Fibroblast of skin of abdomen (primary cell): ENCODE measurements around the gene GABBR2.
"Not testable (repeated sequence)": the region's sequence is repeated elsewhere in the genome, so short reads cannot be mapped to it uniquely, and the experiment has no call there.

Source experiments
- DNase-seq: peaks from one replicate; pipeline ENCODE4 v3.0.0-alpha.2; 2013

GABBR2 gene

GRCh38 chr9:98468567-98469239 is 240.0 kb downstream of the GABBR2 start:
- no peak for DNase-seq

- no peak for DNase-seq
Observed at GRCh38 chr9:98465799-98466198, 242.9 kb downstream of the GABBR2 start.

GRCh38 chr9:98464156-98464690 is 244.5 kb downstream of the GABBR2 start:
- not testable (repeated sequence) for DNase-seq

- DNase-seq, result no peak
Observed at GRCh38 chr9:98462310-98462709, 246.4 kb downstream of the GABBR2 start.

GRCh38 chr9:98460704-98461103 is 248.0 kb downstream of the GABBR2 start:
- no peak for DNase-seq

- DNase-seq, result peak; percentile 64
Observed at GRCh38 chr9:98457726-98458370, 250.9 kb downstream of the GABBR2 start.

GRCh38 chr9:98456156-98456613 is 252.6 kb downstream of the GABBR2 start:
- DNase-seq, result no peak

GRCh38 chr9:98455256-98456155 is 253.2 kb downstream of the GABBR2 start:
- DNase-seq, result peak; percentile 28

- peak; percentile 18 for DNase-seq
Observed at GRCh38 chr9:98453589-98454311, 255.0 kb downstream of the GABBR2 start.

GRCh38 chr9:98451576-98451975 is 257.2 kb downstream of the GABBR2 start:
- DNase-seq, result no peak

GRCh38 chr9:98450496-98450895 is 258.2 kb downstream of the GABBR2 start:
- peak; percentile 63 for DNase-seq

- DNase-seq, result peak; percentile 49
Observed at GRCh38 chr9:98449871-98450270, 258.9 kb downstream of the GABBR2 start.

- DNase-seq, result no peak
Observed at GRCh38 chr9:98445576-98445975, 263.2 kb downstream of the GABBR2 start.

GRCh38 chr9:98444601-98445000 is 264.1 kb downstream of the GABBR2 start:
- no peak for DNase-seq

- no peak for DNase-seq
Observed at GRCh38 chr9:98442541-98442940, 266.2 kb downstream of the GABBR2 start.

- no peak for DNase-seq
Observed at GRCh38 chr9:98442114-98442513, 266.6 kb downstream of the GABBR2 start.

GRCh38 chr9:98438666-98439065 is 270.1 kb downstream of the GABBR2 start:
- no peak for DNase-seq

- DNase-seq, result no peak
Observed at GRCh38 chr9:98437458-98438034, 271.2 kb downstream of the GABBR2 start.

- no peak for DNase-seq
Observed at GRCh38 chr9:98432960-98433359, 275.8 kb downstream of the GABBR2 start.

GRCh38 chr9:98432134-98432533 is 276.6 kb downstream of the GABBR2 start:
- no peak for DNase-seq

GRCh38 chr9:98430535-98431292 is 278.0 kb downstream of the GABBR2 start:
- peak; percentile 11 for DNase-seq
